Activated effector memory CD4-positive, alpha-beta T cell treated with Interleukin-2 at 50 U/mL for 16 hours (primary cell): ENCODE data around the gene MTF2.

Experiments used
- DNase-seq: peaks from one replicate; pipeline ENCODE4 v3.0.0-alpha.2; 2020

MTF2 gene

DNA sequence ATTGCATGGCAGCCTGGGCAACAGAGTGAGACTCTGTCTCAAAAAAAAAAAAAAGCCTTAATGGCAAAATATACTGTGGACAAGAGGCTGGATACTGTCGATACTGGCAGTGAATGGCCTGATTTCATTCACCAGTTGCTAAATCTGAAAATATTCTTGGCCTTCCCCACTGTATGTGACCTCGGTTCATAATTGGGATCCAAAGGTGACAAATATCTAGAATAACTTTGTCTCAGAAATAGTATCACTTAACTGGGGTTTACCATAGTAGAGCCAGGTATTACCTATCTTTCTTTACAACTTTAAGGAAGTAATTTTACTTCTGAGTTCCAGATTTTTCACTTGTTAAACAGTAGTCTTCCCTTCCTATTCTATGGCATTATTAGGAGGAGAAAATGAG is 8.4 kb downstream of the MTF2 start:
- DNase-seq: no peak

DNA sequence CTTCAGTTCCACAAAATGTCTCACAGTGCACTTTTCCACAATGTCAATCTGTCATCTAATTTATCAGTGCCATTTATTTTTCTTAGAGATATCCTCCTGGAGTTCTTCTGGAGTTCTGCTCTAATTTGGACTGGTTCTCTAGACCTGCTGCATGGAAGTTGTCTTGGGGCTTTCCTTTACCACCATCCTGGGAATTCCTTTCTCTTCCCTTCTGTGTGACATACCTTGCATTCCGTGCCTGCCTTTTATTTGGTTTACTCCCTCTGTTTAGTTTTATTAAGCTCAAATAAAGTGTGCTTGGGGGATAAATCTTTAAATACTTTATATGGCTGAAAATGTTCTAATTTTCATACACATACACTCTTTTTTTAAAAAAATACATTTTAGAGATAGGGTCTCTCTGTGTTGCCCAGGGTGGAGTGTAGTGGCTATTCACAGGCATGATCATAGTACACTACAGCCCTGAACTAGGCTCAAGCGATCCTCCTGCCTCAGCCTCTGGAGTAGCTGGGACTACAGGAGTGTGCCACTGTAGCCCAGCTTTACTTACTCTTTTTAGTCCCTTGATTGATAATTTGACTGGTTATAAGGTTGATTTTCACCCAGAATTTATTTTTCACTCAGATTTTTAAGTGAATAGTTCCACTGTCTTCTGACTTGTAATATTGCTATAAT is 14.4 kb downstream of the MTF2 start:
- no peak for DNase-seq

DNA sequence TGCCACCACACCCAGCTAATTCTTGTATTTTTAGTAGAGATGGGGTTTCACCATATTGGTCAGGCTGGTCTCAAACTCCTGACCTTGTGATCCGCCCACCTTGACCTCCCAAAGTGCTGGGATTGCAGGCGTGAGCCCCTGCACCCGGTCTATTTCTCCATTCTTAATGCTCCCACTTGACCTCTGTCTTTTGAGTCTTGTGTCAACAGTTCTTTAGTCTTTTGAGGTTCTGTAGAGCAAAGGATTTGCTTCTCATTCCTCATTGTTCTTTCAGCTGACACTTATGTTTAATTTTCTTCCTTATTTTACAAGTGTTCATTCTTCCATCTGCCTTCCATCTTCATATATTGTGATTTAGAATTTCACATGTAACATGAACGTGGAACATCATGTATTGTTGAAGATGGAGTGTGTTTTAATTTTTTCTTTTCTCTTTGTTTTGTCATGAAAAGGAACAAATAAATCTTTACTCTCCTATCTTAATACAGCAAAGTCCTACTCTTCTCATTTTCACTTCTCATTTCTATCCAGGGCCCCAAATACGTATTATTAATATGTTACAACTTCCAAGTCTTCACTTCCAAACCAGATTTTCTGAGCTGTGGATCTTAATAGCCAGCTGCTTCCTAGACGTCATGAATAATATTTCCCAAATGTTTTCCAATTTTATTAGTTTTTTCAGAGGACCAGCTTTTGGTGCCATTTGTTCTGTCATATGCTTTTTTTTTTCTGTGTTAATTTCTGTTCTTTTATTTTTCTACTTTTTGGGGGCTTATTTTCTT is 16.9 kb downstream of the MTF2 start:
- no peak for DNase-seq

DNA sequence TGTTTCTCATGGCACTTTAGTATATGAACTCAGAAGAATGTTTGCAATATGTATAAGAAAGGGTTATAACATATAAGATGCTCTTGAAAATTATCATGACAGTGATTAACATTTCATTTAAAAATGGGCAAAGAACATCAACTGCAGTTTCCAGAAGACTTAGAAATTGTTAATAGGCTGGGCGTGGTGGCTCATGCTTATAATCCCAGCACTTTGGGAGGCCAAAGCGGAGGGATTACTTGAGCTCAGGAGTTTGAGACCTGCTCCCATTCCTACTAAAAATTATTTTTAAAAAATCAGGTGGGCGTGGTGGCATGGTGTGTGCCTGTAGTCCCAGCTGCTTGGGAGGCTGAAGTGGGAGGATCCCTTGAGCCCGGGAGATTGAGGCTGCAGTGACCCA is 23.1 kb downstream of the MTF2 start:
- DNase-seq: no peak

DNA sequence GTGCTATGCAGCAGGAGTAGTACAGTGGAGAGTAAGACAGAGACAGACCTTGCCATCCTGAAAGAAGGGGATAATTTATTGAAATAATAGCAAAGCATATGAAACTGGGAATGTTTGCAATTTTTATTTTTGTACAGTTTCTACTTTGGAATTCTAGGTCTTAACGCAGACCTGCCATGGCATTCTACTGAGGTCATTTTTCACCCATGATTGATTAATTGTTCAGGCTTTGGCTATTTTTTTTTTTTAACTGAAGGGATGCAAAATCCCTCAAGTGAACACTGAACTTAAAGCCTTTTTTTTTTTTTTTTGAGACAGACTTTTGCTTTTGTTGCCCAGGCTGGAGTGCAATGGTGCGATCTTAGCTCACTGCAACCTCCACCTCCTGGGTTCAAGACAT is 27.1 kb downstream of the MTF2 start:
- DNase-seq: no peak

DNA sequence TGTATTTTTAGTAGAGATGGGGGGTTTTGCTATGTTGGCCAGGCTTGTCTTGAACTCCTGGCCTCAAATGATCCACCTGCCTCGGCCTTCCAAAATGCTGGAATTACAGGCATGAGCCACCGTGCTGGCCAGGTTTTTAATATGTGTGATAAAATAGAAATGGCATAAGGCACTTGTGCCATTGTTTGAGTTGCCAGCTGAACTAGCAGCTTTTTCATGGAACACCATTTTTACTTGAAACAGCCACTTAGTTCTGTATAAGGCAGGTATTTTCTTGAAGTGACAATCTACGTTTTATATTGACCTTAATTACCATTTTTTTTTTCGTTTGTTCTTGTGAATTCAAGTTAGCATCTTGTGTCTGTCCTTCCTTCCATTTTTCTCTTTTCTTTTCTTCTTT is 28.3 kb downstream of the MTF2 start:
- no peak for DNase-seq

DNA sequence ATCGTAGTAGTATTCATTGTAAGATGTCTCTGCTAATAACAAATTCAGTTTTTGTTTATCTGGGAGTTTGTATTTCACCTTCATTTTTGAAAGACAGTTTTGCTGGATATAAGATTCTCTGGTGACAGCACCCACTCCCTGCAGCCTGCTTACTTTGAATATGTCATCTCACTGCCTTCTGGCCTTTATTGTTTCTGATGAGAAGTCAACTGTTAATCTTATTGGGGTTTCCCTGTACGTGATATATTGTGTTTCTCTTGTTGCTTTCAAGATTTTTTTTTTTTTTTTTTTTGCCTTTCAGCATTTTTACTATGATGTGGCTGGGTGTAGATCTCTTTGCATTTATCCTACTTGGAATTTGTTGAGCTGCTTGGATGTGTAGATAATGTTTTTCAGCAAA is 29.3 kb downstream of the MTF2 start:
- DNase-seq: no peak

DNA sequence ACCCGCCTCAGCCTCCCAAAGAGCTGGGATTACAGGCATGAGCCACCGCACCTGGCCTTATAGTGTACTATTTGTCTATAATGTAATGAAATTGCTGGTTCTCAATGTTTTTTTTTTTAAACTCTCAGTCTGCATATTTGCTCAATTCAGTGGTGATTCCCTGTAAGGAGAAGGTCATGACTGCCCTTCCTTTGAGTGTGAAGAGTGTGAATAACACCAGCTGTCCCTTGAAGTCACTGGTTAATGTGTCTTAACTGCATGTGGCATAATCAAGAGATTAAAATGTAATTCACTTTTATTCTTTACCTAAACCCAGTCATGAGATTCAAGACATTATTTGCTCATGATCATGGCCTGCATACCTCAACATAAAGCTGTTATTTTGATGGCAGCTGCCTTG is 30.5 kb downstream of the MTF2 start:
- no peak for DNase-seq

DNA sequence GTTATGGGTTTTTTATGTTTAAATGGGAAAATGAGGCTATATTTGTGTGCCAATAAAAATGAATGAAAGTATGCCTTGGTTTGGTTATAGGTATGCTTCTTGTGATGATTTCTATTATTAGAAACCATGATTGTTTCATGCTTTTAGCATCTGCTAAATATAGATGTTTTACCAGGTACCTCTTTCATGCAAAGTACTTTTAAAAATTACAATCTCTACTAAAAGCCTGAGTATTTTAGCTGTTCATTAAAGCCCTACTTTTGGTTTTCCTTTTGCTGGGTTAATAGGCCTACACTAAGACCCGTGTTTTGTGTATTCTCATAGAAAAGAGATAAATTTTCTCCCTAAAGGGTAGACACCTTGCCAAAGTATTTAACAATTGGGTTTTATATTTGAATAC is 32.0 kb downstream of the MTF2 start:
- no peak for DNase-seq

DNA sequence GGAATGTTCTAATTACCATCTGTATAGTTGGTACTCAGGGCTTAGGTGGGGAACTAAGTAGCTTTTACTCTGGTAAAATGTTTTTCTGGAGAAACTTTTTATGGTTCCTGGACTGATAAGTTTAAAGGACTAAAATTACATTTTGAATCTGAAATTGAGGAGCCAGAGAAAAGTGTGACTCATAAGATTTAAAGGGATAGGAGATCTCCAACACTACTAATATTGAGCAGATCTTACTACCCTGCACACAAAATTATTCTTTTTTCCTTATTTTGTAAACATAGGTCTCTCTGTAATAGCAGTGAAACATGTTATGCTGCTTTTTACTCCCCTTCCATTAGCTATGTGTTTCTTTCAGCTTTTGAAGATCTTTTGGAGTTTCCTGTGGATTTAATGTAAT is 32.5 kb downstream of the MTF2 start:
- DNase-seq: no peak

DNA sequence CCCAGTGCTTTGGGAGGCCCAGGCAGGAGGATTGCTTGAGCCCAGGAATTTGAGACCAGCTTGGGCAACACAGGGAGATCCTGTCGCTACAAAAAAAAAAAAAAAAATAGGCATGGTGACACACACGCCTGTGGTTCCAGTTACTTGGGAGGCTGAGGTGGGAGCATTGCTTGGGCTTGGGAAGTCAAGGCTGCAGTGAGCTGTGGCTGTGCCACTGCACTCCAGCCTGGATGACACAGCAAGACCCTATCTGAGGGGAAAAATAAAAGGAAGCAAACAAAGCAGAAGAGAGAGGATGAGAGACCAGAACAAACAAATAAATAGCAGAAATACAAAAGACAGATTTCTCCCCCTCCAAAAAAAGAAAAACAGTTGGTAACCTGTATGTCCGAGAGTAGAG is 34.0 kb downstream of the MTF2 start:
- no peak for DNase-seq

DNA sequence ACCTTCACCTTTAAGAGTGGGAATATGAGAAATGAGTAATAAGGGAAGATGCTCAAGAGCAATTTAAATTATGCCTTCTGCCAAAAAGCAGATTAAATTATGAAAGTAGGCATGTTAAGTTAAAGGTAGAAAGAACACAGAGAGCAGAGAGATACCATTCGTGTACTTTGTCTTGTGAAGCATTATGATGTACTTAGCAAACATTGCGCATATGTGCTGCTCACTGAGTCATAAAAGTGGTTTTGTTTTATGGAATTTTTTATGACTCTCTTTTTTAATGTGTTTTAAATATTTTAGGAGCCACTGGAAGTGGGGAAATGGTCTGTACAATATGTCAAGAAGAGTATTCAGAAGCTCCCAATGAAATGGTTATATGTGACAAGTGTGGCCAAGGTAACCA is 35.3 kb downstream of the MTF2 start:
- no peak for DNase-seq

DNA sequence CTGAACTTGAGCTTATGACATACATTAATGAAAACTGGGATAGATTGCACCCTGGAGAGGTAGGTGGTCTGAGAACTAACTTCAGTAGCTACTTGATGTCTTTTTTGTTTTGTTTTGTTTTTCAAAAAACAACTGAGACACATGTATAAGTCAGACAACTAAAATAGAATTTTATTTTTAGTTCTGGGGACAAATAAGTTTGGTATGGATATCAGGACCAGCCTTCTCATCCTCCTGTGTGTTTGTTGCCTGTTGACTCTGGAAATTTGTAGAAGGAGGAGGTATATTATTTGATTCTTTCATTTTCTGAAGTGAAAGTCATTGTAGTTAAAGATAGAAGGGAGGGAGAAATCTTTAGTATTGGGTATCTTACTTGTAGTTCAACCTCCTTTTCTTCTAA is 41.5 kb downstream of the MTF2 start:
- no peak for DNase-seq

DNA sequence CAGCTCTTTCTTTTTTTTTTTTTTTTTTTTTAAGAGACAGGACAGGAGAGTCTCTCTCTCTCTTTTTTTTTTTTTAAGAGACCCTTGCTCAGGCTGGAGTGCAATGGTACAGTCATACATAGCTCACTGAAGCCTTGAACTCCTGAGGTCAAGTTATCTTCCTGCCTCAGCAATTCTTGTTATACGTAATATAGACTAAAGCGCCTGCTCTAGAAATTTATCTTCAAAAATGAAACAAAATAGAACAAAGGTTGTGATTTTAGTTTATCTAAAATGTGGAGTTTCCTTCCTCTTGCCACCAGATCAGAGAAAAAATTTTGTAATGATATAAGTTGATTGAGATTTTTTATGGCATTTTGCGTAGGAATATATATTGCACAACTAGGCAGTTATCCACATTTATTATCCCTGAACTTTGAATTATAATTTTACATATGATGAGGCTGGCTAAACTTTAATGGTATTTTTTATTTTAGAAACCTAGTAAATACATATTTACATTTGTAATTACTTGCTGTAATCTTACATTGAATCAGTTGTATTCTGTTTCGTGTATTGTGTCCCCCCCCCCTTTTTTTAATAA is 44.2 kb downstream of the MTF2 start:
- DNase-seq: no peak

DNA sequence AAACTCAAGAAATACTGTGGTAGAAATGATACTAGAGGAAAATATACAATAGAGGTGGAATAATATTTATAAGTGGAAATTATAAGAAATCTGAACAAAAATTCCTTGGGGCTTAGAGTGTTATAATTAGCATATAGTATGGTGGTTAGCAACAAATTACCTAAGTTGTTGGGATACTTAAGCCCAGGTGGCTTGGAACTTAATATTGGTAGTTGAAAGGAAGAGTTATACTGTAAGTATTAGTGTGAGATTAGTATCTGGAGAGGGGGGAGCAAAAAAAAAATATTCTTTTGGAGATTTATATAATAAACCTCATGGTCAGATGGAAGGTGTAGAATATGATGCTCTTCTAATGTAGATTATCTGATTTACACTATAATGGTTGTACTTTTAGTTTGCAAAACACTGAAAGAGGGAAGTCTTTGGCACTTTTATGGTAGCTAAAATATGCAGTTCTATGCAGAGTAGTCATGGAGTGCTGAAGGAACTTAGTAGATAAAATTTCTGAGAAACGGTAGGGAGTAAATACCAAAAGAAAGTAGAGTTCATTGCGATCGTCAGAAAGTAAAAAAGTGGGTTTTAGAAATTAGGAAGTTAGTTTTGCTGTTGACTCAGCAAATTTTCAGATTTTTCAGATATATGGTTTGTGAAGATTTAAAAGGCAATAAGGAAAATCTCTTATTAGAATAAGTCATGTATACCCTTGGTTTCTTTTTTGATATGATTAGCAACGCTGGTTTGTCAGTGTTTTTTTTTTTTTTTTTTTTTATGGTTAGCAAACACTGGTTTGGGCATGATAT is 45.7 kb downstream of the MTF2 start:
- no peak for DNase-seq

DNA sequence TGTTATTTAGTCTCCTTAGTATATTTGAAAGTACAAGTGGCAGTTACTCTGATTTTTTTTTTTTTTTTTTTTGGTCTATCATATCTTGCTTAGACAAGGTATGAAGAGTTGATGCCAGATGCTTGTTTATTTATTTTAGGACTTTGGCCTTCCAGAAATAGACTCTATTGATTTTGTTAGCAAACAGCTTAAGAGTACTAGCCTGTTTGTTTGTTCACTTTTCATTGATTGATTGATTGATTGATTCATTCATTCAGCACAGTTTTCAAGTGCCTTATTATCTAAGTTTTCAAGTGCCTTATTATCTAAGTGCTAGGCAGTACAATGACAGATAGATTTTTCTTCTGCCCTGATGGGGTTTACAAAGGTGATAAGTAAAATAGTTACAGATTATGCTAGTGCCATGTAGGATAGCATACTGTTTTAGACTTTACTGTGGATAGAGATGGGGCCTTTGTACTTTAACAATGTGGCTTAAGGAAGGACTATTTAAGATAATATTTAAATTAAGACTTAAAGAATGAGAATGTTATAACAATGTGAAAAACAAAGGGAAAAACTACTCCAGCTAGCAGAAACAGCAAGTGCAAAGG is 50.5 kb downstream of the MTF2 start:
- DNase-seq: no peak

DNA sequence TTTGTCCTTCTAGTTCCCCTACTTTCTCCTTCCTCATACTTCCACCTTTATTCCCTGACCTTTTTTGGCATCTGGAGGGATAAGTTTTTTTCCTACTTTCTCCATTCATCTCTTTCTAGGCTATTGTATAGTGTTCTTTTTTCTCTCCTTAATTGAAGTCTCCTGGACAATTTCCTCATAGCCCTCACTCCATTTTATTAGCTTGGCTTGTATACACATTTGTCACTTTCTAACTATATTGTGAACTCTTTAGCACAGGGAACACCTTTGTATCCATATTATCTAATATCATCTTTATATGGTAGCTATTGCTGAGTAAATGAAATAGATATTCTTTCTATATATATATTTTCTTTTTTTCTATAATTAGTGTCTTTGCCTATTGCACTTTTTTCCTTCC is 53.6 kb downstream of the MTF2 start:
- DNase-seq: no peak

DNA sequence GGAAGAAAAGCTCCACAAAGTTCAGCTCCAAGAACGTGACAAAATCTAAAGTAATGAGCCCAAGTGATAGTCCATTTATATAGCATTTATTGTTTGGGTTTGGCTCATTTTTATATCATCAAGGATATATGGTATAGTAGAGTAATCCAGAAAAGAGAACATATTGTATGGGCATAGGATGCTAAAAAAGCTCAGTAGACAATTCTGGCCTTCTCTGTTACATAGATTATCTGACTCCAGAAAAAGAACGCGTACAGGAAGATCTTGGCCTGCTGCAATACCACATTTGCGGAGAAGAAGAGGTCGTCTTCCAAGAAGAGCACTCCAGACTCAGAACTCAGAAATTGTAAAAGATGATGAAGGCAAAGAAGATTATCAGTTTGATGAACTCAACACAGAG is 57.4 kb downstream of the MTF2 start:
- DNase-seq: no peak

DNA sequence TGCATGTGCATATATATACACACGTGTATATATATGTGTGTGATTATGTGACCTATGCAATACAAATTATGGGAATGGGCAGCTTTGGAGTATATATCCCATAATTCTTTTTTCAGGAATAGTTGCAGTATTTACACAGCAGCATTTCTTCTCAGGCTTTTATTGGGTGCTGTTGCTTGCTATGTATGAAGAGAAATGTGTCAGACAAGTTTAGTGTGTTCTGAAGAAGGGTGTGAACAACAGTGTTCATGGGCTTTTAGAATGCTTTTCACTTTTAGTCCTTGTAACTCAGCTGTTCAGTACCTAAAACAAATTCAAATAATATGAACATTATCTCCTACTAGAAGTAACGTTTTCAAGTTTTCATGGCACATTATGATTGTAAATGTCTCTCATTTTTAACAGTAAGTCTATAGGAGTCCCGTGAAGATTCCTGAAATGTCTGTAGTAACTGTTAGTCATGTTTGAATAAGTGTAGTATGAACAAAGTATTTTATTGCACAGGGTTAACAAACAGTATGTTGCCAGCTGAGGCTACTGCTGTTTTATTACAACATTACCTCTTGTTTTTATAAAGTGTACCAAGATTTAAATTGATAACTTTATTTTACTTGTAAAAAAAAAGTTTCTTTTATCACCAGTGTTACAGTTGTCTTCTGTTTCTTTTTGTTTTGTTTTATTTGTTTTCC is 58.7 kb downstream of the MTF2 start:
- DNase-seq: no peak

DNA sequence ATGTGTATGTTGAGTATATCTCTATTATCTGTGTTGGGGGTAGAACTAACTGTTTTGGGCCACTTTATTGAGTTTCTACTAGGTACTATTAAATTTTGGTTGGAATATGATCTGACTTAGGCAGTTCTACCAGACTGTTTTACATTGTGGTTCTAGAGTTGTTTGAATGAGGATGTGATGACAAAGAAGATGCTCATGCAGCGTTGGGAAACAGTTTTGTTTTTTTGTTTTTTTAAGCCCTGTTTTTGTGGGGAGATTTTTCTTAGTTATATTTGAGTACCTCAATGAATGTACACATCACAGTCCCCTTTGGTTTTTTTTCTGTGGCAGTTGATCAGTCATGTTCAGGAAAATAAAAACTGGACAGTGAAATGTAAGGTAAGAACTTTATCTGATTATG is 61.0 kb downstream of the MTF2 start:
- no peak for DNase-seq

DNA sequence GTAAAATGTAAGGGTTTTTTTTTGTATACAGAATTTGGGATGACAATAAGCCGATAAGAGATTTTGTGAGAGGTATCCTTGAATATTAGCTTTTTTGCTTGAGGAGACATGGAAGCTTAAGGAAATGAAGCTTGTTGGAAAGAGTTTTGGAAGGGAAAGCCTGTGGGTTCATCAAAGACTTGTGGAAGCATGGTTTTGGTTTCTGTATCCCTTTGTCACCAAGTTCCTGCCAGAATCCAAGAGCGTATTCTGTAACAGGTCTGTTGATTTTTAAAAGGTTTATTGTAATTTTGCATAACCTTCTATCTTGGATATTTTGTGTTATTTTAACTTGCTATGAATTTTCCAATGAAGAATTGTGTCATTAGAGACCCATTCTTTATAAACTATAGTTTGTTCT is 63.1 kb downstream of the MTF2 start:
- DNase-seq: no peak

DNA sequence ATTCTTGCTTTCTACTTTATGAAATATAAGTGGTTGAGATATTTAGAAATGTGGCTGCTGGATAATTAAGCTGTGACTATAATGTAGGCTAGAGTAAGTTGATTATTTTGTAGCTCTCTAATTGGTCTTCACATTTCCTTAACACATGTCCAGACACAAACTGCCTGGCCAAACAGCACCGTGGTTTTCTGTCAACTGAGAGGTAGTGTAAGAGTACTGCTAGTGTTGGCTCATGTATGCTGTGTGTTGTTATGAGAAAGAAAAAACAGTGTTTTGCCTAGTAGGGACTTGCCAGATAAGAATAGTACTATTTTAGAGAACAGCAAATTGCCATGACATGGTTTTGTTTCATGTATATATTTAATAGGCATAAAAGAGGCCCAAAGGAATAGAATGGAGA is 64.1 kb downstream of the MTF2 start:
- no peak for DNase-seq

DNA sequence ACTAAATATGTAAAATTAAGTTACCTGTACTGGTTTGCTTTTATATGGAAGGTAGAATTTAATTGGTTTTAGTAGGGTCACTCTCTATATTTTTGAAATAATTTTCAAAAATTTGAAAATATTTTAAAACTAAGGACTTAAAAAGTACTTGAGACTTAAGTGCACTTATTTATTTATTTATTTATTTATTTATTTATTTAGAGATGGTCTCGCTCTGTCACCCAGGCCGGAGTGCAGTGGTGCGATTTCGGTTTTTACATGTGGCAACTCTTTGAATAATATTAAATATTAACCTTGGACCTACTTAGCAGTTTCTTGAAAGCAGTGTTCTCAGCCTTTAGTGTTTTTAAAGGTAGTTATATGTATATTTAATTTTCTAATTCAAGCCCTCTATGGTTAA is 64.7 kb downstream of the MTF2 start:
- no peak for DNase-seq
